GM18505 (cell line): ENCODE data around the gene NAB1.
"Not testable (repeated sequence)": the region's sequence is repeated elsewhere in the genome, so short reads cannot be mapped to it uniquely, and the experiment has no call there.

Source experiments
- ATAC-seq: cut with Tn5 transposase; IDR thresholded peaks from one replicate; pipeline ENCODE4 v1.9.1; 2021; ENCODE audit not compliant: unreplicated experiment
- POLR2A ChIP-seq: IDR thresholded peaks from 4 replicates; pipeline ENCODE4 v1.6.1; 2011; ENCODE audit warnings: borderline replicate concordance; ENCODE audit not compliant: insufficient read depth, insufficient read length; ENCODE audit errors: extremely low read depth

The NAB1 gene

DNA sequence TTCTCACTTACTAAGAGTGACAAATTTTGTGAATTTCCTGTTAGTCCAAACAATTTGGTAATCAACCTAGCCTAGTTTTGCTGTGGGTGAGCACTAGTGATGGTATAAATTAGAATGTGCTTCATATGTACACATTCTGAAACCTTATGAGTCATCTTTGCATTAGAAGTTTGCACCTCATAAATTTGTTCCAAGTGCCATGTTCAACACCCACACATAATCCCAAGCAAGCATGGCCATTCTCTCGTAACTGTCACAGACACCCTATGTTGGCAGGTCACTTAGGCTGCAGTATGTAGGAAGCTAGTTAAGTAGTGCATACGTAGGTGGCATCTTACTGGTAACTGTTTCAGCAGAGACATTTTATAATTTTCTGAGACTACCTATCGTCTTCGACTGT, 46.9 kb downstream of the NAB1 start:
- no peak for TF ChIP-seq POLR2A
- ATAC-seq = peak; percentile 58

DNA sequence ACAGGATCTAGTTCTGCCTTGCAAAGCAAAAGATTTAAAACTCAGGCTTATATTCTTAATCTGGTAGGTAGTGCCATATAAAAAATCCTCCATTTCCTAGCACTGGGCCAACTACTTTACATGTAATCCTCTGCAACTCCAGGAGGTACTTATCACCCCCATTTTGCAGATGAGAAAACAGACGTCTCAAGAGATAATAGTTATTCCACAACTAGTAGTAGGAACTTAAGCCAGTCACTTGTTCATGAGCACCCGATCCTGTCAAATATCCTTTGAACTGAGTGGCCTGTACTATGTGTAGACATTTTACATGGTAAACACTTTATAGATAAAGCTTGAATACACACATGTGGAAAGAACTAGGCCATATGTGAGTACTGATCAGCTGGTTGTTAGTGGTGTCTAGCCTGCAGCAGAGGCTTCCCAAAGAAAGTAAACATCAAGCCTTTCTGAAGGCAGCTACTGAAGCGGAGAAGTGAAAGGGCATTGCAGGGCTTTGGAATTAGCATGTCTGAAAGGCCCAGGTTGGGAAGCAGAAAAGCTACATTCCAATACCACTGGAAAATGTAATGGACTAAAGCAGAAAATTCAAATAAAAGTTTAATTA, 48.0 kb downstream of the NAB1 start:
- TF ChIP-seq POLR2A = no peak
- no peak for ATAC-seq

GRCh38 chr2:190697421-190697820, 48.5 kb downstream of the NAB1 start:
- TF ChIP-seq POLR2A = no peak
- ATAC-seq = no peak

DNA sequence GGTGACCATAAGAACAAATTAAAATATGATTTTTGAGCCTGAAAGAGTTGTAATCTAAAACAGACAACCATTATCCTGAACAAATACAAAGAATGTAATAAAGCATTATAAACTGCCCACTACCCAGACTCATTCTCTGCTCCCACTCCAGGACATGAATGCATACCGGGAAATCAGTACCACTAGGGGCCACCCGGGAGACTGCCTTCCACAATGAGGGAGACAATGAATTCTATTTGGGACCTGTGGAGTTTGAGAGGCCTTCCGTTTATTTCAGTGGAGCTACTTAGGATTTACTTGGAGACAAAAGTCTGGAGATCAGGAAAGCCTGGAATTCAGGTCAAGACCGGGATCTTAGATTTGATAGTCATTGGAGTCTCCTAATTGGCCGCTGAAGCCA, 50.0 kb downstream of the NAB1 start:
- ATAC-seq = no peak
- TF ChIP-seq POLR2A = no peak

- no peak for TF ChIP-seq POLR2A
- ATAC-seq = no peak
Measured at GRCh38 chr2:190701586-190701985, 52.7 kb downstream of the NAB1 start.

DNA sequence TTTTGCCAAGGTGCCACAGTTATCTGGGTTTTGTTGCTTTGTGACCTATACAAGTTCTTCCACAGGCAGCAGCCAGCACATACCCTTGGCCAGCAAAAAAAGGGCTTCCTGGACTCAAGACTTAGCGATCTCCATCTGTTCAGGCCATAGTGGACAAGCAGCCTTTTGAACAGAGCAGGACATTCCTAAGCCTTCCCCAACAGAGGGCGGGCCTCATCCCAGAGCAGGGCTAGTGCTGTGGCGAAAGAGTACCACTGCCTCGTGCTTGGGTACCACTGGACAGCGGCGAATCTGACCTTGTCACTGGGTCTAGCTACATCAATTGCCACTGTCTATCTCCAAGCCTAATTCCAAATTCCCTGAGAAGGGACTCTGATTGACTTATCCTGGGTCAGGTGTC, 56.4 kb downstream of the NAB1 start:
- ATAC-seq = no peak
- TF ChIP-seq POLR2A = no peak

DNA sequence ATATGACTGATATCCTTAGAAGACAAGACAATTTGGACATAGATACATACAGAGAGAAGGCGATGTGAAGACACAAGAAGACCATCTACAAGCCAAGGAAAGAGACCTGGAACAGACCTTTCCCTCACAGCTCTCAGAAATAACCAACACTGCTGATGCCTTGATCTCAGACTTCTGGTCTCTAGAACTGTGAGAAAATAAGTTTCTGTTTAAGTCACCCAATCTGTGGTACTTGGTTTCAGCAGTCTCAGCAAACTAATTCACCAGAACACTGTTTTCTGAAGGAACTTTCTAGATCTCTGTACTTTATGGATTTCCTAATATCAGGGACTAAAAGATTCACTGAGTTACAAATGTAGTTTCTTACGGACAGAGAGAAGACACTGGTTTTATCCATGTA, 58.8 kb downstream of the NAB1 start:
- no peak for ATAC-seq
- TF ChIP-seq POLR2A = no peak

DNA sequence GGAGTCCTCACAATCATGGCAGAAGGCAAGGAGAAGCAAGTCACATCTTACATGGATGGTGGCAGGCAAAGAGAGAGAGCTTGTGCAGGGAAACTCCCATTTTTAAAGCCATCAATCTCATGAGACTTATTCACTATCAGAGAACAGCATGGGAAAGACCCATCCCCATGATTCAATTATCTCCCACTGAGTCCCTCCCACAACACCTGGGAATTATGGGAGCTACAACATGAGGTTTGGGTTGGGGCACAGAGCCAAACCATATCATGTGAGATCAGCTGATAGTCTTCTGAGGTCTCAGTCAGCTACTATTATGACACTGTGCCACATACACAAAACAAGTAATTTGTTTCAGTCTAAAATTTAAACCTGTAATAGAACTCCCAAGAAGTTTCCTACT, 59.8 kb downstream of the NAB1 start:
- ATAC-seq = not testable (repeated sequence)

GRCh38 chr2:190711069-190711468, 62.2 kb downstream of the NAB1 start:
- no peak for ATAC-seq
- no peak for TF ChIP-seq POLR2A

- no peak for ATAC-seq
- no peak for TF ChIP-seq POLR2A
Measured at GRCh38 chr2:190713471-190713870, 64.6 kb downstream of the NAB1 start.

- no peak for ATAC-seq
- no peak for TF ChIP-seq POLR2A
Measured at GRCh38 chr2:190714958-190715357, 66.1 kb downstream of the NAB1 start.

DNA sequence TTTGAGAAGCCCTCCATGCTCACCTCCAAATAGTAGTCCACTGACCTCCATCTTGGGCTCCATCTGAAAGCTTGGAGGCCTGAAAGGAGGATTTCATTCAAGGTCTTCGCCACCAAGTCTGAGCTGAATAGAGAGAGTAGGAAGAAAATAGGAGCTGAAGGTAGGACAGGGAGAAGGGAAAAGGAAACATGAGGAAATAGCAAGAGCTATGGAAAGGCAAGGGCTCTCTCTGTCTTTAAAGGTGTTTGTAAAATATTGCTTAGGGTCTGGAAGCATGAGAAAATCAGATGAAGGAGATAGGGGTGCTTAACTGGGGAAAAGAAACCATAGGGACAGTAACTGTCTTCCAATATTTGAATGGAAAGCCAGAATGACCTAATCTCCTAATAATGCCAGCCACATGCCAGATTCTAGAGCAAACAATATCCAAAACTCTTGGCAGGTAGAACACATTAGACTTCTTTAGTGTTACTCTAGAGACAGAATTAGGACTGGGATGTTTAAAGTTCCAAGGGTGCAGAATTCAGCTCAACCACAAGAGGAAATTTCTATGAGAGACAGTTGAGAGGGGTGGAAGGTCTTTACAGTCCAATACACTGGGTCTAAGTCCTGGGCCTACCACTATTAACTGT, 67.4 kb downstream of the NAB1 start:
- no peak for TF ChIP-seq POLR2A
- no peak for ATAC-seq

GRCh38 chr2:190717306-190717705, 68.4 kb downstream of the NAB1 start:
- ATAC-seq = no peak
- TF ChIP-seq POLR2A = no peak

DNA sequence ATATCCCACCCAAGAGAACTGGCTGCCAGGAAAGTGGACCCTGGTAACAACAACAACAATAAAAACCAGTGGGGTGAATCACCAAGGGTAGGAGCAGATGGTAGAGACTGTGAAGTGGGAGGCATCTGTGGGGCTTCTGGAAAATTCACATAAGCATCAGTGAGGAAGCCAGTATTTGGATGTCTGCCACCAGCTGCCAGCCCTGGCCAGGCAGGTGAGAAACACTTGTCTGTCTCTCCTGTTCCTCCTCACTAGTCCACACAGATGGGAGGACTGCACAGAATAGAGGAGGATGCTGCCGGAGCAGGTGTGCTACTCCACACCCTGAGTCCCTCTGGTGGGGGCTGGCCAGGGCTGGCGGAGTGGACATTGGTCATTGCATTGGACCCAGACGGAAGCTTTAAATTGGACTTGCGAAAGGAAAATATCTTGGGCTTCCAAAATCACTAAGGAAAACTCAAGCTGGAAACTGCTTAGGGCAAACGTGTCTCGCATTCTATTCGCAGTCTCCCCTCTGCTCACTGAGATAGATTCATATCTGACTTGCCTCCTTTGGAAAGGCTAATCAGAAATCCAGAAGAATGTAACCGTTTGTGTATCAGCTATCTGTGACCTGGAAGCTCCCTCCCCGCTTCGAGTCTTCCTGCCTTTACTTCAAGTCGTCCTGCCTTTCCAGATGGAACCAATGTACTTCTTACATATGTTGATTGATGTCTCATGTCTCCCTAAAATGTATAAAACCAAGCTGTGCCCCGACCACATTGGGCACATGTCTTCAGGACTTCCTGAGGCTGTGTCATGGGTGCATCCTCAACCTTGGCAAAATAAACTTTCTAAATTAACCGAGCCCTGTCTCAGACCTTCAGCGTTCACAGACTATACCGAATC, 69.1 kb downstream of the NAB1 start:
- no peak for TF ChIP-seq POLR2A
- peak; percentile 1 for ATAC-seq
